HT1080 (cell line): ENCODE measurements around the gene CCR1. TPM values are rescaled to one million over a fixed set of nuclear protein-coding genes. Genes with fewer than 3 reads are reported as not detected.
"Not testable (repeated sequence)": the region's sequence is repeated elsewhere in the genome, so short reads cannot be mapped to it uniquely, and the experiment has no call there.

ENCODE experiments used
- DNase-seq: peaks from one replicate; pipeline ENCODE4 v3.0.0-alpha.2; 2015; ENCODE audit warnings: low read depth
- total RNA-seq: library from RNA; depleted of rRNA; stranded (reverse); fragments of >200 nt; shearing (Covaris generic); gene quantifications from 2 replicates; pipeline ENCODE4 v1.2.3, GENCODE V29; 2014; rRNA removed

The CCR1 gene
- total RNA-seq, 1 experiment from 2014 or later = 0.19 TPM

- DNase-seq = peak; percentile 70
Measured at GRCh38 chr3:46184469-46184868, 23.6 kb downstream of the CCR1 start.

DNA sequence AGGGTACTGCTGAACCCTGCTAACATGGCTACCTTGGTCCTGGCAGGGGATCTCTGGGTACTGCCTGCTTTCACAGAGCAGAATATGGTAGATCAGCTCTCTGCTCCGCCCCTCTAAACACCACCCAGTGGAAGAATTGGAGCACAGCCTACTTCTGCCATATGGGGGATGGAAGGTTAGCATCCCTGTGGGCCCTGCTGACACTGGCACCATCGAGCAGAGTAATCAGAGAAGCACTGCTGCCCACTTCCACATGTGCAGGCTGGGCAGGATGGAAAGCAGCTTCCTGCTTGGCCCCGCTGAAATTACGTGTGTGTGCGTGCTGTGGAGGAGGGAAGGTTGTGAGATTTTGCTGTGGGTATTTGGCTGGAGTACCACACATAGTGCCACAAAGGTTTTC lies 24.8 kb downstream of the CCR1 start:
- DNase-seq = no peak

GRCh38 chr3:46168583-46169345 lies 39.3 kb downstream of the CCR1 start:
- DNase-seq = no peak

GRCh38 chr3:46163556-46164041 lies 44.5 kb downstream of the CCR1 start:
- DNase-seq = peak; percentile 67

- DNase-seq = no peak
Measured at GRCh38 chr3:46162975-46163555, 45.0 kb downstream of the CCR1 start.

DNA sequence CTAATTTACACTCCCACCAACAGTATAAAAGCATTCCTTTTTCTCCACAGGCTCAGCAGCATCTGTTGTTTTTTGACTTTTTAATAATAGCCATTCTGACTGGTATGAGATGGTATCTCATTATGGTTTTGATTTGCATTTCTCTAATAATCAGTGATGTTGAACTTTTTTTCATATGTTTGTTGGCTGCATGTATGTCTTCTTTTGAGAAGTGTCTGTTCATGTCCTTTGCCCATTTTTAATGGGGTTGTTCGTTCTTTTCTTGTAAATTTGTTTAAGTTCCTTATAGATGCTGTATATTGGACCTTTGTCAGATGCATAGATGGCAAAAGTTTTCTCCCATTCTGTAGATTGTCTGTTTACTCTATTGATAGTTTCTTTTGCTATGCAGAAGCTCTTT lies 50.4 kb downstream of the CCR1 start:
- not testable (repeated sequence) for DNase-seq

GRCh38 chr3:46154311-46154710 lies 53.8 kb downstream of the CCR1 start:
- DNase-seq = no peak

Other genes starting within 250 kb of the CCR1 start
- gene FYCO1, start 212.5 kb downstream of the CCR1 start, total RNA-seq = 7.9 and 10.3 TPM in 2 replicates
- gene XCR1, start 180.8 kb downstream of the CCR1 start, total RNA-seq = not detected in 2 replicates
- not detected in 2 replicates for gene CCR3, start 34.1 kb upstream of the CCR1 start, total RNA-seq
- gene CCR2, start 145.8 kb upstream of the CCR1 start, total RNA-seq = not detected in 2 replicates
- not detected in 2 replicates for gene CCR5, start 162.6 kb upstream of the CCR1 start, total RNA-seq
- gene CCRL2, start 198.9 kb upstream of the CCR1 start, total RNA-seq = 2.6 and 3.7 TPM in 2 replicates